GM06990 (cell line): Measurements from ENCODE around the gene HLA-A.

ENCODE experiments used
- DNase-seq: peaks from one replicate; pipeline ENCODE4 v3.0.0-alpha.2; 2011; ENCODE audit not compliant: insufficient read length; ENCODE audit errors: extremely low read depth
- H3K27me3 ChIP-seq: replicated peaks from 2 replicates; pipeline ENCODE4 v1.6.0; 2011; ENCODE audit warnings: low read length; ENCODE audit not compliant: control insufficient read depth, insufficient read depth
- H3K36me3 ChIP-seq: 2 replicates; pipeline ENCODE4 v1.5.1; 2011; ENCODE audit warnings: low read length; ENCODE audit not compliant: control insufficient read depth, insufficient read depth
- H3K4me3 ChIP-seq: replicated peaks from 2 replicates; pipeline ENCODE4 v1.5.1; 2011; ENCODE audit warnings: low read depth, mild to moderate bottlenecking, control low read depth, low read length
- TF ChIP-seq, protein P1 (sequence below): IDR thresholded peaks from 2 replicates; pipeline ENCODE4 v1.5.1; 2011; ENCODE audit warnings: low read length, control low read depth, mild to moderate bottlenecking, inconsistent platforms; ENCODE audit not compliant: insufficient read depth, poor library complexity, severe bottlenecking

Gene HLA-A

DNA sequence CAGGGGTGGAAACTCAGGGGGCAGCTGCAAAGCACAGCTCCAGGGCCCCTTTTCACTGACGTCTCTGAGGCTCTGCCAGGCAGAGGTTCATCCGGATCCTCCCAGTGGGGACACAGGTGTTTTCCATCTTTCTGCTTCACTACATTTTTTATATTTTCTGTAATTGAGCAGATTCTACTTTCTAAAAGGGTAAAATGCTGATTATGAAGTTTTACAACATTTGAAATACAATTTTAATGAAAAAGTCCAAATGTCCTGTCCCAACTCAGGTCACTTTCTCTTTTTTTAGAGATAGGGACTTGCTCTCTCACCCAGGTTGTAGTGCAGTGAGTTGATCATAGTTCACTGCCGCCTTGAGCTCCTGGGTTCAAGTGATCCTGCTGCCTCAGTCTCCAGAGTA, 41.9 kb downstream of the HLA-A start:
- no peaks in the 10 kb centered on the region for H3K27me3 ChIP-seq
- no peak overlapping the region for H3K4me3 ChIP-seq
- TF ChIP-seq, protein P1, sequence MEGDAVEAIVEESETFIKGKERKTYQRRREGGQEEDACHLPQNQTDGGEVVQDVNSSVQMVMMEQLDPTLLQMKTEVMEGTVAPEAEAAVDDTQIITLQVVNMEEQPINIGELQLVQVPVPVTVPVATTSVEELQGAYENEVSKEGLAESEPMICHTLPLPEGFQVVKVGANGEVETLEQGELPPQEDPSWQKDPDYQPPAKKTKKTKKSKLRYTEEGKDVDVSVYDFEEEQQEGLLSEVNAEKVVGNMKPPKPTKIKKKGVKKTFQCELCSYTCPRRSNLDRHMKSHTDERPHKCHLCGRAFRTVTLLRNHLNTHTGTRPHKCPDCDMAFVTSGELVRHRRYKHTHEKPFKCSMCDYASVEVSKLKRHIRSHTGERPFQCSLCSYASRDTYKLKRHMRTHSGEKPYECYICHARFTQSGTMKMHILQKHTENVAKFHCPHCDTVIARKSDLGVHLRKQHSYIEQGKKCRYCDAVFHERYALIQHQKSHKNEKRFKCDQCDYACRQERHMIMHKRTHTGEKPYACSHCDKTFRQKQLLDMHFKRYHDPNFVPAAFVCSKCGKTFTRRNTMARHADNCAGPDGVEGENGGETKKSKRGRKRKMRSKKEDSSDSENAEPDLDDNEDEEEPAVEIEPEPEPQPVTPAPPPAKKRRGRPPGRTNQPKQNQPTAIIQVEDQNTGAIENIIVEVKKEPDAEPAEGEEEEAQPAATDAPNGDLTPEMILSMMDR, result no peak
- no peak for DNase-seq
- no peaks in the 10 kb centered on the region for H3K36me3 ChIP-seq

DNA sequence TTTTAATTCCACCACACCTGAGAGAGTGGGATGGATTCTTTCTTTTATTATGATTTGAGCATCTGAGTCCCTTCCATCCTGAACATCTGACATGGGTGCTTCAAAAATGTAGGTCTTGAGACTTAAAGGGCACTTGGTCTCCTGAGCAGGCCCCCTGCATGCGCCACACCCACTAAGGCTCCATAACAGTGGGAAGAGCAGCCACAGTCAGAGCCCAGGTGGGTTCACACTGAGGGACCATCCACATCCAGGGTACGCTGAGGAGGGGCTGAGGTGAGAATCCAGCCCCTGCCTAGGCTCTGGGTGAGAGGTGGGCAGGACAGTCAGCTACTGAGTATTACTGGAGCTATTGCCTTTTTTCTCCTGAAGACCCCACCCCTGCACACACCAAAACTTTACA, 42.7 kb downstream of the HLA-A start:
- TF ChIP-seq, protein P1, result no peak
- DNase-seq, result no peak
- Histone ChIP-seq H3K27me3 (no peaks in the 10 kb centered on the region), H3K4me3 (no peak overlapping the region), H3K36me3 (no peaks in the 10 kb centered on the region)

DNA sequence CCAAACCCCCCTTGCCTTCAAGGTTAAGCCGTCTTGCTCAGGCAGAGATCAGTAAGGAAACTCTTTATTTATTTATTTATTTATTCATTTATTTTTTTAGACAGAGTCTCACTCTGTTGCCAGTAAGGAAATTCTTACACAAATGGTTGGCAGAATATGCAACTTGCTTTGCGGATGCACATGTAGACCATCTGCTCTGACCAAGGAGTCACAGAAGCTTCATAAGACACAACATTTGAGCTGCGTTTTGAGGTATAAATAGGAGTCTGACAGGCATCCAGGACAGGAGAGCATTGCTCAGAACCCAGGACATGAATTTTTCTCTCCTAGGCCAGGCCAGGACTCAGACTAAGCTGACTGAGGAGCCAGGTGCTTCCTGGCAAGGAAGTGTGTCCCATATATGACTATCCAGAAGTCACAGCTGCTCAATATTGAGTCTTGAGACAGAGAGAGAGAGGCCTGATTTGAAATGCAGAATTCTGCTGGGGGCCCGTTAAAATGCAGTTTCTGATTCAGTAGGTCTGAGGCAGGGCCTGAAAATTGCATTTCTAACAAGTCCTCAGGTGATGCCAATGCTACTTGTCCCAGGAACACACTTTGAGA, 43.9 kb downstream of the HLA-A start:
- TF ChIP-seq, protein P1, result no peak
- no peak for DNase-seq
- H3K36me3 ChIP-seq, result no peaks in the 10 kb centered on the region
- H3K27me3 ChIP-seq, result no peaks in the 10 kb centered on the region
- no peak overlapping the region for H3K4me3 ChIP-seq

DNA sequence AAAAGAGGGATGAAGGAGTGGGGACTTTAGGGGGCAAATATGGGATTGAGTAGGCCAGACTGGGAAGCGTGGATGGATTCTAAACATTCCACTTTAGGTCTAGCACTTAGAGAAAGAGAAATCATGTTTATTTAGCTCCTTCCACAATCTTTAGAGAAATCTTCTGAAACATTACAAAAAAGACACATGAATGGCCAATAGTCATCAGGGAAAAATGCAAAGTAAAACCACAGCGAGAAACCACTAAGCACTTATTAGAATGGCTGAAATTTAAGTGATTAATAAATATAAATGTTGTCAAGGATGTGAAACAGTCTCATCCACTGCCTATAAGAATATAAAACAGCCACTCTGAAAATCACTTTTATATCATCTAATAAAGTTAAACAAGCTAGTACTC, 46.9 kb downstream of the HLA-A start:
- Histone ChIP-seq H3K4me3 (no peak overlapping the region), H3K36me3 (no peaks in the 10 kb centered on the region), H3K27me3 (no peaks in the 10 kb centered on the region)
- TF ChIP-seq, protein P1, result no peak
- no peak for DNase-seq

DNA sequence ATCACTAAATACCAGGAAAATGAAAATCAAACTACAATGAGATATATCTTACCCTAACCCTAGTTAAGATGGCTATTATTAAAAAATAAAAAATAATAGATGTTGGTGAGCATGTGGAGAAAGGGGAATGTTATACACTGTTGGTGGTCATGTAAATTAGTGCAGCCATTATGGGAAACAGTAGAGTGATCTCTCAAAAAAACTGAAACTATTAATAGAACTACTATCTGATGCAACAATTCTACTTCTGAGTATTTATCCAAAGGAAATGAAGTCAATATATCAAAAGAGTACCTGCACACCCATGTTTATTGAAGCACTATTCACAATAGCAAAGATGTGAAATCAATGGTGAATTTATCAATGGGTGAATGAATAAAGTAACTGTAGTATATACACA, 48.6 kb downstream of the HLA-A start:
- TF ChIP-seq, protein P1, result no peak
- DNase-seq, result no peak
- H3K27me3 ChIP-seq, result no peaks in the 10 kb centered on the region
- no peak overlapping the region for H3K4me3 ChIP-seq
- H3K36me3 ChIP-seq, result no peaks in the 10 kb centered on the region

DNA sequence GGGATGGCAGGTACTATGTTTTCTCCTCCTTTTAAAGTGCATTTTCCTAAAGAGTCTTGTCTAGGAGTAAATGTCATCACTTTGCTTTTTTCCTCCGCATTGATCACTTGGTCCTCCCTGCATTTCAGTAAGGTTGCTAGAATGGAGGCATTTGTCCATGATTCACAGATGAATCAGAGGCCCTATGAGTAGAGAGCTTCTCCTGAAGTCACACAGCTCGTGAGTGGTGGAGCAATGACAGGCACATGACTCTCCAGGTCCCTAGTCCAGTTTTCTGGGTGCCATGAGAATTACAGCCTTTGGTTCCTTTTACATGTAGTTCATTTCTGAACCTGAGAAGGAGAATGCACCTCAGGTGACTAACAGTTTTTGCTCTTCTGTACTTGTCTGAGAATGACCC, 50.5 kb downstream of the HLA-A start:
- Histone ChIP-seq H3K36me3 (no peaks in the 10 kb centered on the region), H3K4me3 (no peak overlapping the region), H3K27me3 (no peaks in the 10 kb centered on the region)
- TF ChIP-seq, protein P1, result no peak
- DNase-seq, result no peak
